Activated CD8-positive, alpha-beta memory T cell treated with anti-CD3 and anti-CD28 coated beads, Interleukin-2, amount 10 ng/mL, durations not matched to agents 7 days and 5 days (primary cell): ENCODE measurements around the gene CIITA. TPM values are rescaled to one million over a fixed set of nuclear protein-coding genes. Genes with fewer than 3 reads are reported as not detected.
"Not testable (repeated sequence)": the region's sequence is repeated elsewhere in the genome, so short reads cannot be mapped to it uniquely, and the experiment has no call there.

Experiments
- ATAC-seq: fragments of 150-1000 bp; cut with Tn5 transposase; one replicate; pipeline ENCODE4 v1.10.0; 2021; ENCODE audit warnings: moderate library complexity
- CTCF ChIA-PET: fragments of 350-600 bp; sonication (Branson Sonifier 250); formaldehyde crosslinking; loops from one replicate; lab custom pipeline; 2021; ENCODE audit warnings: antibody characterized with exemption; lab: Charles Lee
- DNase-seq: peaks from one replicate; pipeline ENCODE4 v3.0.0-alpha.2; 2020
- H3K27ac Mint-ChIP-seq: one replicate; pipeline ENCODE4 v1.8.0; 2021; ENCODE audit warnings: mild to moderate bottlenecking, mixed read lengths
- H3K27me3 Mint-ChIP-seq: one replicate; pipeline ENCODE4 v1.8.0; 2021; ENCODE audit warnings: mixed read lengths
- H3K36me3 Mint-ChIP-seq: one replicate; pipeline ENCODE4 v1.8.0; 2021; ENCODE audit warnings: mild to moderate bottlenecking, mixed read lengths
- H3K4me1 Mint-ChIP-seq: one replicate; pipeline ENCODE4 v1.8.0; 2021; ENCODE audit warnings: mixed read lengths
- H3K4me3 Mint-ChIP-seq: one replicate; pipeline ENCODE4 v1.8.0; 2021; ENCODE audit warnings: mild to moderate bottlenecking, moderate library complexity, mixed read lengths
- H3K9me3 Mint-ChIP-seq: one replicate; pipeline ENCODE4 v1.8.0; 2022; ENCODE audit warnings: low read depth, mixed read lengths
- total RNA-seq, 2 experiments: library from RNA; stranded (reverse); gene quantifications; one replicate each; pipeline ENCODE4 v1.2.3, GENCODE V29; 2021

CIITA gene
- total RNA-seq = 100 to 1,000 TPM in 1 of 2 experiments, 10 to 100 TPM in 1; 68.7 to 103 TPM

- Mint-ChIP-seq H3K27ac (peak within 1 kb of the TSS; percentile 92), H3K4me1 (peaks cover 74% of the 10 kb centered on the region), H3K4me3 (peak within 1 kb of the TSS; percentile 90), H3K36me3 (peaks cover 30% of the 10 kb centered on the region), H3K9me3 (no peaks in the 10 kb centered on the region), H3K27me3 (no peaks in the 10 kb centered on the region)
- CTCF ChIA-PET = interaction anchor here (0.9 to 4.9 kb wide), 11 partner anchors 7 to 920 kb away, joined by 3 to 52 read pairs (median 4); partner anchors contain the start of genes DEXI, NUBP1 and ZC3H7A
- DNase-seq = peak; percentile 91
- ATAC-seq = peak; percentile 64
Measured at GRCh38 chr16:10876799-10877341, at the start of gene CIITA. Gene CIITA (plus strand): TSS chr16:10877202. CDS start chr16:10877331, 129 bp downstream.

- no peaks in the 10 kb centered on the region for H3K4me1 Mint-ChIP-seq
- H3K27ac Mint-ChIP-seq = no peak overlapping the region
- no peaks in the 10 kb centered on the region for H3K9me3 Mint-ChIP-seq
- CTCF ChIA-PET = no interaction called here
- no peak for ATAC-seq
- H3K27me3 Mint-ChIP-seq = peaks cover 10% of the 10 kb centered on the region
- no peaks in the 10 kb centered on the region for H3K36me3 Mint-ChIP-seq
- DNase-seq = no peak
- H3K4me3 Mint-ChIP-seq = no peak overlapping the region
Measured at GRCh38 chr16:10827691-10828341, 49.2 kb upstream of the CIITA start.

GRCh38 chr16:10828851-10829366, 48.1 kb upstream of the CIITA start:
- Mint-ChIP-seq H3K4me1 (no peaks in the 10 kb centered on the region), H3K27me3 (peaks cover 11% of the 10 kb centered on the region), H3K9me3 (no peaks in the 10 kb centered on the region), H3K4me3 (no peak overlapping the region), H3K27ac (no peak overlapping the region), H3K36me3 (no peaks in the 10 kb centered on the region)
- CTCF ChIA-PET = no interaction called here
- ATAC-seq (no peak), DNase-seq (no peak)

GRCh38 chr16:10829390-10830098, 47.5 kb upstream of the CIITA start:
- ATAC-seq, DNase-seq, CTCF ChIA-PET, H3K4me1 Mint-ChIP-seq, H3K27ac Mint-ChIP-seq, H3K4me3 Mint-ChIP-seq, H3K36me3 Mint-ChIP-seq, H3K9me3 Mint-ChIP-seq: not testable (repeated sequence)
- peaks cover 15% of the 10 kb centered on the region for H3K27me3 Mint-ChIP-seq

- DNase-seq, H3K4me3 Mint-ChIP-seq, ATAC-seq, H3K36me3 Mint-ChIP-seq, H3K9me3 Mint-ChIP-seq, CTCF ChIA-PET, H3K4me1 Mint-ChIP-seq, H3K27ac Mint-ChIP-seq: not testable (repeated sequence)
- peaks cover 18% of the 10 kb centered on the region for H3K27me3 Mint-ChIP-seq
Measured at GRCh38 chr16:10830240-10830639, 46.8 kb upstream of the CIITA start.

- Mint-ChIP-seq H3K4me1 (peaks cover 21% of the 10 kb centered on the region), H3K27me3 (peaks cover 22% of the 10 kb centered on the region), H3K9me3 (peaks cover 3% of the 10 kb centered on the region), H3K36me3 (peaks cover 12% of the 10 kb centered on the region), H3K27ac (no peak overlapping the region), H3K4me3 (no peak overlapping the region)
- ATAC-seq (no peak), DNase-seq (no peak)
- CTCF ChIA-PET = interaction anchor here (0.7 to 1.2 kb wide), 2 partner anchors 46 to 75 kb away, joined by 3 read pairs; no protein-coding TSS in a partner anchor
Measured at GRCh38 chr16:10831894-10832886, 44.8 kb upstream of the CIITA start.

GRCh38 chr16:10833271-10833670, 43.7 kb upstream of the CIITA start:
- Mint-ChIP-seq H3K27ac (no peak overlapping the region), H3K4me1 (peaks cover 21% of the 10 kb centered on the region)
- no peak for DNase-seq

GRCh38 chr16:10834130-10834529, 42.9 kb upstream of the CIITA start:
- Mint-ChIP-seq H3K36me3 (peaks cover 12% of the 10 kb centered on the region), H3K27me3 (peaks cover 29% of the 10 kb centered on the region), H3K4me3 (no peak overlapping the region), H3K27ac (no peak overlapping the region), H3K9me3 (peaks cover 3% of the 10 kb centered on the region), H3K4me1 (peaks cover 21% of the 10 kb centered on the region)
- no peak for DNase-seq
- CTCF ChIA-PET = interaction anchor here (0.6 to 0.8 kb wide), 3 partner anchors 23 to 43 kb away, joined by 3 read pairs; partner anchors contain the start of gene CIITA
- ATAC-seq = no peak

More at GRCh38 chr16:10833271-10833670, 43.7 kb upstream of the CIITA start:
- peaks cover 3% of the 10 kb centered on the region for H3K9me3 Mint-ChIP-seq
- H3K27me3 Mint-ChIP-seq = peaks cover 29% of the 10 kb centered on the region
- CTCF ChIA-PET = interaction anchor here (0.6 kb wide), 1 partner anchor 29 kb away, joined by 3 read pairs; no protein-coding TSS in a partner anchor
- no peak overlapping the region for H3K4me3 Mint-ChIP-seq
- peaks cover 12% of the 10 kb centered on the region for H3K36me3 Mint-ChIP-seq
- ATAC-seq = no peak

- Mint-ChIP-seq H3K27ac (no peak overlapping the region), H3K9me3 (peaks cover 3% of the 10 kb centered on the region), H3K4me3 (no peak overlapping the region), H3K27me3 (peaks cover 30% of the 10 kb centered on the region), H3K36me3 (peaks cover 12% of the 10 kb centered on the region), H3K4me1 (peaks cover 21% of the 10 kb centered on the region)
- DNase-seq (no peak), ATAC-seq (no peak)
- CTCF ChIA-PET = interaction anchor here (0.8 to 1.3 kb wide), 4 partner anchors 9 to 43 kb away, joined by 3 read pairs; partner anchors contain the start of gene CIITA
Measured at GRCh38 chr16:10834766-10835165, 42.2 kb upstream of the CIITA start.

GRCh38 chr16:10835281-10835931, 41.6 kb upstream of the CIITA start:
- Mint-ChIP-seq H3K4me3 (no peak overlapping the region), H3K27me3 (peaks cover 27% of the 10 kb centered on the region), H3K4me1 (peaks cover 21% of the 10 kb centered on the region), H3K27ac (no peak overlapping the region), H3K36me3 (peaks cover 12% of the 10 kb centered on the region), H3K9me3 (peaks cover 3% of the 10 kb centered on the region)
- ATAC-seq (peak; percentile 73), DNase-seq (peak; percentile 80)
- CTCF ChIA-PET = interaction anchor here (0.9 to 1.3 kb wide), 4 partner anchors 8 to 83 kb away, joined by 3 read pairs; partner anchors contain the start of gene CIITA

- Mint-ChIP-seq H3K27me3 (peaks cover 36% of the 10 kb centered on the region), H3K4me1 (peaks cover 21% of the 10 kb centered on the region), H3K27ac (no peak overlapping the region), H3K9me3 (peaks cover 3% of the 10 kb centered on the region), H3K4me3 (no peak overlapping the region), H3K36me3 (peaks cover 12% of the 10 kb centered on the region)
- CTCF ChIA-PET = interaction anchor here (0.5 to 1.0 kb wide), 3 partner anchors 34 to 82 kb away, joined by 3 to 4 read pairs (median 3); partner anchors contain the start of gene CIITA
- no peak for ATAC-seq
- DNase-seq = no peak
Measured at GRCh38 chr16:10836174-10836853, 40.7 kb upstream of the CIITA start.
